IMR-90 (cell line): ENCODE data around the gene TAF4. TPM values are rescaled to one million over a fixed set of nuclear protein-coding genes. Genes with fewer than 3 reads are reported as not detected.

Experiments used
- ATAC-seq: fragments of 200-7000 bp; cut with Tn5 transposase; 2 replicates; pipeline ENCODE4 v1.9.1; 2020; ENCODE audit warnings: low read depth, mild to moderate bottlenecking, moderate library complexity
- BruUV-seq: library from RNA; stranded (reverse); fragments of 400-500 nt; replicated peaks from 2 replicates; lab custom pipeline; 2021; lab: Mats Ljungman, UMichigan
- CTCF ChIA-PET: fragments of 300-600 bp; formaldehyde crosslinking; extraction: SDS; loops from one replicate; lab custom pipeline; 2021; ENCODE audit warnings: antibody characterized with exemption; lab: Yijun Ruan, JAX
- POLR2A ChIA-PET: fragments of 300-600 bp; sonication (Branson Sonifier 250); formaldehyde crosslinking; loops from one replicate; lab custom pipeline; 2022; ENCODE audit warnings: antibody characterized with exemption; ENCODE audit not compliant: unreplicated experiment; lab: Charles Lee
- DNase-seq: peaks from one replicate; pipeline ENCODE4 v3.0.0; 2013
- H2AFZ ChIP-seq: replicated peaks from 2 replicates; pipeline ENCODE3; 2013; ENCODE audit warnings: low read length, mild to moderate bottlenecking; ENCODE audit not compliant: poor library complexity
- H2AK5ac ChIP-seq: 2 replicates; pipeline ENCODE4 v1.6.1; 2013; ENCODE audit warnings: low read depth, low read length, inconsistent platforms
- H2AK9ac ChIP-seq: replicated peaks from 2 replicates; pipeline ENCODE3; 2013; ENCODE audit warnings: mild to moderate bottlenecking, low read depth, low read length, moderate library complexity; ENCODE audit not compliant: poor library complexity
- H2BK120ac ChIP-seq: 2 replicates; pipeline ENCODE4 v1.6.1; 2013; ENCODE audit warnings: low read depth, low read length, inconsistent platforms
- H2BK15ac ChIP-seq: 3 replicates; pipeline ENCODE4 v1.6.1; 2013; ENCODE audit warnings: low read depth, low read length, inconsistent platforms
- H2BK20ac ChIP-seq: 2 replicates; pipeline ENCODE4 v1.6.1; 2013; ENCODE audit warnings: low read depth, mild to moderate bottlenecking, inconsistent platforms, low read length, moderate library complexity
- H2BK5ac ChIP-seq: 2 replicates; pipeline ENCODE4 v1.6.1; 2013; ENCODE audit warnings: mild to moderate bottlenecking, low read depth, low read length, inconsistent platforms; ENCODE audit not compliant: poor library complexity, severe bottlenecking
- H3K14ac ChIP-seq: replicated peaks from 2 replicates; pipeline ENCODE4 v1.6.1; 2013; ENCODE audit warnings: low read depth, low read length, inconsistent platforms
- H3K18ac ChIP-seq: 2 replicates; pipeline ENCODE4 v1.6.1; 2013; ENCODE audit warnings: low read depth, low read length, control low read depth
- H3K23ac ChIP-seq: 2 replicates; pipeline ENCODE4 v1.6.1; 2013; ENCODE audit warnings: low read depth, low read length, inconsistent platforms
- H3K27ac ChIP-seq: 2 replicates; pipeline ENCODE4 v1.5.1; 2013; ENCODE audit warnings: mild to moderate bottlenecking, control low read depth, low read length; ENCODE audit not compliant: insufficient read depth
- H3K27me3 ChIP-seq: 2 replicates; pipeline ENCODE4 v1.6.1; 2013; ENCODE audit warnings: low read length; ENCODE audit not compliant: control insufficient read depth, insufficient read depth
- H3K36me3 ChIP-seq: 2 replicates; pipeline ENCODE4 v1.6.1; 2013; ENCODE audit warnings: low read length, mixed read lengths; ENCODE audit not compliant: control insufficient read depth, insufficient read depth
- H3K4ac ChIP-seq: 2 replicates; pipeline ENCODE4 v1.6.1; 2013; ENCODE audit warnings: low read depth, low read length, inconsistent platforms
- H3K4me1 ChIP-seq: 2 replicates; pipeline ENCODE4 v1.6.1; 2013; ENCODE audit warnings: low read length, mixed read lengths; ENCODE audit not compliant: control insufficient read depth, insufficient read depth
- H3K4me2 ChIP-seq: 2 replicates; pipeline ENCODE4 v1.6.1; 2013; ENCODE audit warnings: low read depth, mild to moderate bottlenecking, control low read depth, low read length, moderate library complexity
- H3K4me3 ChIP-seq: 2 replicates; pipeline ENCODE4 v1.5.1; 2013; ENCODE audit warnings: low read depth, mild to moderate bottlenecking, control low read depth, low read length, moderate library complexity; ENCODE audit not compliant: insufficient read depth
- H3K56ac ChIP-seq: 2 replicates; pipeline ENCODE4 v1.6.1; 2013; ENCODE audit warnings: low read length, inconsistent platforms; ENCODE audit not compliant: insufficient read depth; ENCODE audit errors: extremely low read depth
- H3K79me1 ChIP-seq, 2 experiments: 2 replicates each; pipeline ENCODE4 v1.6.1; 2013; ENCODE audit warnings: low read length in 2 of 2, inconsistent platforms in 1 of 2, low read depth in 1 of 2
- H3K9ac ChIP-seq: 2 replicates; pipeline ENCODE4 v1.6.1; 2013; ENCODE audit warnings: low read depth, low read length, control low read depth
- H3K9me1 ChIP-seq: 2 replicates; pipeline ENCODE4 v1.6.1; 2013; ENCODE audit warnings: low read length, inconsistent platforms; ENCODE audit not compliant: insufficient read depth
- H3K9me3 ChIP-seq: 2 replicates; pipeline ENCODE4 v1.6.1; 2013; ENCODE audit warnings: low read length; ENCODE audit not compliant: control insufficient read depth, insufficient read depth
- H4K20me1 ChIP-seq: 2 replicates; pipeline ENCODE4 v1.6.1; 2013; ENCODE audit warnings: low read length, inconsistent platforms; ENCODE audit not compliant: insufficient read depth
- H4K5ac ChIP-seq: 2 replicates; pipeline ENCODE4 v1.6.1; 2013; ENCODE audit warnings: mild to moderate bottlenecking, low read depth, low read length, control low read depth
- H4K8ac ChIP-seq, 2 experiments: 2 replicates each; pipeline ENCODE4 v1.6.1; 2013; ENCODE audit warnings: low read depth in 2 of 2, low read length in 2 of 2, control low read depth in 1 of 2, inconsistent platforms in 1 of 2
- H4K91ac ChIP-seq: 2 replicates; pipeline ENCODE4 v1.6.1; 2013; ENCODE audit warnings: low read depth, low read length, inconsistent platforms; ENCODE audit not compliant: insufficient read depth
- CEBPB ChIP-seq: IDR thresholded peaks from 2 replicates; pipeline ENCODE4 v1.6.1; 2012; ENCODE audit warnings: low read depth, low read length, improper control_type of control experiment
- ELK1 ChIP-seq: fragments of 150-350 bp; IDR thresholded peaks from 2 replicates; pipeline ENCODE4 v1.6.1; 2016; ENCODE audit warnings: low read depth, mild to moderate bottlenecking, low read length, moderate library complexity, borderline replicate concordance
- RCOR1 ChIP-seq: IDR thresholded peaks from 2 replicates; pipeline ENCODE4 v1.6.1; 2012; ENCODE audit warnings: mild to moderate bottlenecking, low read length, improper control_type of control experiment; ENCODE audit not compliant: insufficient replicate concordance
- SMC3 ChIP-seq: fragments of 150-350 bp; IDR thresholded peaks from 2 replicates; pipeline ENCODE4 v1.6.1; 2016; ENCODE audit warnings: low read depth, mild to moderate bottlenecking, antibody characterized with exemption, low read length, moderate library complexity
- USF2 ChIP-seq: fragments of 150-350 bp; IDR thresholded peaks from 2 replicates; pipeline ENCODE4 v1.6.1; 2017; ENCODE audit warnings: mild to moderate bottlenecking, antibody characterized with exemption, low read length, low read depth
- WGBS, 2 experiments: methylation state at CpG; one replicate each; pipeline versions ENCODE4 v1.1.5 to v1.1.7; 2013; ENCODE audit warnings: missing lambda C conversion rate in 2 of 2; ENCODE audit not compliant: insufficient read length in 1 of 2; ENCODE audit errors: extremely low coverage in 2 of 2; 5-methylcytosine and 5-hydroxymethylcytosine counted together
- dilution Hi-C: fragments of 300-500 bp; cut with HindIII; formaldehyde crosslinking; loops from one replicate; pipeline ENCODE4 v1.14.3; 2018; ENCODE audit warnings: low sequenced_read_pairs; ENCODE audit not compliant: unreplicated experiment
- in situ Hi-C: fragments of 300-500 bp; cut with MboI; formaldehyde crosslinking; loops from 3 replicates; pipeline ENCODE4 v1.14.3; 2019; ENCODE audit warnings: low sequenced_read_pairs, inconsistent platforms, mixed read lengths
- intact Hi-C: fragments of 100-400 bp; cut with micrococcal nuclease; formaldehyde crosslinking; loops from 2 replicates; pipeline ENCODE4 v1.10.0; 2022
- polyA plus RNA-seq, 3 experiments: library from polyadenylated mRNA; depleted of rRNA; stranded (reverse); fragments of >200 nt; gene quantifications; 2 replicates each; pipeline ENCODE4 v1.2.3, GENCODE V29; 2012; ENCODE audit warnings: low replicate concordance in 1 of 3
- total RNA-seq: library from RNA; depleted of rRNA; stranded (reverse); fragments of >200 nt; gene quantifications from 2 replicates; pipeline ENCODE4 v1.2.3, GENCODE V29; 2012

The TAF4 gene
- total and polyA plus RNA-seq, 2 of the 4 experiments (the other 2 are of a cell fraction): 1.4 to 5.1 TPM

GRCh38 chr20:61929971-61930666 is 135.6 kb downstream of the TAF4 start:
- 89% methylated on average over 5 of the region's 12 CpGs; no CpG with 5 or more reads in 1 of the 2 experiments for WGBS, 2 experiments

More at GRCh38 chr20:61929971-61930666, 135.6 kb downstream of the TAF4 start:
- Histone ChIP-seq H3K79me1 (no peaks in the 10 kb centered on the region), H4K20me1 (no peaks in the 10 kb centered on the region), H4K8ac (no peak overlapping the region), H4K5ac (no peak overlapping the region), H2BK120ac (no peak overlapping the region), H3K56ac (no peak overlapping the region), H2BK15ac (no peak overlapping the region), H3K4me1 (no peaks in the 10 kb centered on the region), H3K4me2 (no peak overlapping the region), H3K9me3 (no peaks in the 10 kb centered on the region; the same call in 1 of the 2 replicates), H2AK9ac (no peak overlapping the region), H3K4me3 (no peak overlapping the region), H3K4ac (no peak overlapping the region), H3K23ac (no peak overlapping the region), H3K14ac (no peak overlapping the region), H2BK20ac (no peak overlapping the region), H3K9ac (no peak overlapping the region), H3K18ac (no peak overlapping the region), H4K91ac (no peak overlapping the region), H3K9me1 (no peaks in the 10 kb centered on the region; the same call in 1 of the 2 replicates), H2BK5ac (no peak overlapping the region), H2AK5ac (no peak overlapping the region), H3K36me3 (no peaks in the 10 kb centered on the region), H3K27me3 (no peaks in the 10 kb centered on the region), H2AFZ (no peak overlapping the region), H3K27ac (no peak overlapping the region)
- no peak for ATAC-seq
- in situ Hi-C loops: no loop called here
- no peak for DNase-seq
- no TSS peak for BruUV-seq
- ChIA-PET CTCF (no interaction called here), POLR2A (no interaction called here)
- TF ChIP-seq SMC3: no peak
- TF ChIP-seq ELK1: no peak
- no peak for TF ChIP-seq RCOR1
- TF ChIP-seq USF2: peak; percentile 51; the same call in 1 of the 2 replicates
- TF ChIP-seq CEBPB: no peak
- intact Hi-C loops: no loop called here
- dilution Hi-C loops: no loop called here
